Smooth muscle cell (in vitro differentiated cells): ENCODE data around the gene TYW1B. TPM values are rescaled to one million over a fixed set of nuclear protein-coding genes. Genes with fewer than 3 reads are reported as not detected.
"Not testable (repeated sequence)": the region's sequence is repeated elsewhere in the genome, so short reads cannot be mapped to it uniquely, and the experiment has no call there.

Experiments used
- DNase-seq: peaks from one replicate; lab custom pipeline; 2025; ENCODE audit not compliant: unreplicated experiment; lab: John Stamatoyannopoulos, UW
- H2AFZ ChIP-seq: fragments of 200-600 bp; sonication (generic); 2 replicates; pipeline ENCODE4 v1.6.0; 2016; ENCODE audit warnings: antibody characterized with exemption, low read depth, mild to moderate bottlenecking
- H3F3A ChIP-seq: fragments of 200-600 bp; sonication (generic); 2 replicates; pipeline ENCODE4 v1.6.0; 2017; ENCODE audit warnings: antibody characterized with exemption, low read depth
- H3K27ac ChIP-seq: fragments of 200-600 bp; sonication (generic); 2 replicates; pipeline ENCODE4 v1.5.1; 2016; ENCODE audit warnings: low read depth, mild to moderate bottlenecking
- H3K27me3 ChIP-seq: fragments of 200-600 bp; sonication (generic); 2 replicates; pipeline ENCODE4 v1.6.1; 2016; ENCODE audit warnings: low read depth, mild to moderate bottlenecking
- H3K36me3 ChIP-seq: fragments of 200-600 bp; sonication (generic); 2 replicates; pipeline ENCODE4 v1.5.1; 2016; ENCODE audit warnings: low read depth
- H3K4me1 ChIP-seq: fragments of 200-600 bp; sonication (generic); 2 replicates; pipeline ENCODE4 v1.5.1; 2016; ENCODE audit warnings: low read depth
- H3K4me2 ChIP-seq: fragments of 200-600 bp; sonication (generic); 2 replicates; pipeline ENCODE4 v1.6.0; 2016; ENCODE audit warnings: mild to moderate bottlenecking
- H3K4me3 ChIP-seq: fragments of 200-600 bp; sonication (generic); 2 replicates; pipeline ENCODE4 v1.5.1; 2016; ENCODE audit warnings: mild to moderate bottlenecking
- H3K79me2 ChIP-seq: fragments of 200-600 bp; sonication (generic); 2 replicates; pipeline ENCODE4 v1.6.0; 2016; ENCODE audit warnings: low read depth, mild to moderate bottlenecking
- H3K9ac ChIP-seq: fragments of 200-600 bp; sonication (generic); 2 replicates; pipeline ENCODE4 v1.6.0; 2016; ENCODE audit warnings: low read depth
- H3K9me3 ChIP-seq: fragments of 200-600 bp; sonication (generic); replicated peaks from 2 replicates; pipeline ENCODE4 v1.5.1; 2016; ENCODE audit warnings: low read depth
- H4K20me1 ChIP-seq: fragments of 200-600 bp; sonication (generic); 2 replicates; pipeline ENCODE4 v1.6.0; 2016; ENCODE audit warnings: low read depth
- CTCF ChIP-seq: fragments of 200-600 bp; sonication (generic); IDR thresholded peaks from 2 replicates; pipeline ENCODE4 v1.5.1; 2017; ENCODE audit warnings: borderline replicate concordance, mild to moderate bottlenecking, antibody characterized with exemption; ENCODE audit not compliant: insufficient read depth, poor library complexity, severe bottlenecking
- WGBS: methylation state at CpG from one replicate; pipeline ENCODE4 v1.1.7; 2016; ENCODE audit warnings: low lambda C conversion rate; 5-methylcytosine and 5-hydroxymethylcytosine counted together
- polyA plus RNA-seq: library from polyadenylated mRNA; unstranded; fragments of >200 nt; fragmentation: Nextera tagmentation; extraction: Ambion mirVana; gene quantifications from 2 replicates; pipeline ENCODE4 v1.2.1, GENCODE V29; 2016
- total RNA-seq: library from RNA; depleted of rRNA; stranded (reverse); fragments of >200 nt; gene quantifications from 2 replicates; pipeline ENCODE4 v1.2.3, GENCODE V29; 2014

Gene TYW1B
- total and polyA plus RNA-seq, 2 experiments from 2014 or later: 0.40 to 0.75 TPM

- Histone ChIP-seq H3K9me3 (no peaks in the 10 kb centered on the region), H3K4me3 (no peak overlapping the region), H3K4me1 (peaks cover 10% of the 10 kb centered on the region), H3K79me2 (no peaks in the 10 kb centered on the region), H3K27ac (peak overlapping the region; percentile 53), H3K4me2 (no peak overlapping the region), H4K20me1 (no peaks in the 10 kb centered on the region), H3K36me3 (no peaks in the 10 kb centered on the region), H3K27me3 (no peaks in the 10 kb centered on the region), H2AFZ (no peak overlapping the region), H3K9ac (no peak overlapping the region), H3F3A (no peaks in the 10 kb centered on the region)
- no peak for TF ChIP-seq CTCF
- no peak for DNase-seq
- WGBS: 99% methylated on average over 3 of the region's 3 CpGs
Observed at GRCh38 chr7:72704894-72705293, 123.1 kb downstream of the TYW1B start.

- H3F3A ChIP-seq, DNase-seq, H3K9ac ChIP-seq, H4K20me1 ChIP-seq, H3K36me3 ChIP-seq, H3K4me3 ChIP-seq, H3K4me2 ChIP-seq, H3K9me3 ChIP-seq, H3K79me2 ChIP-seq, H3K27ac ChIP-seq, H3K27me3 ChIP-seq, H2AFZ ChIP-seq: not testable (repeated sequence)
- WGBS: 91% methylated on average over 1 of the region's 1 CpG
- peaks cover 16% of the 10 kb centered on the region for H3K4me1 ChIP-seq
Observed at GRCh38 chr7:72700548-72700947, 127.5 kb downstream of the TYW1B start.

DNA sequence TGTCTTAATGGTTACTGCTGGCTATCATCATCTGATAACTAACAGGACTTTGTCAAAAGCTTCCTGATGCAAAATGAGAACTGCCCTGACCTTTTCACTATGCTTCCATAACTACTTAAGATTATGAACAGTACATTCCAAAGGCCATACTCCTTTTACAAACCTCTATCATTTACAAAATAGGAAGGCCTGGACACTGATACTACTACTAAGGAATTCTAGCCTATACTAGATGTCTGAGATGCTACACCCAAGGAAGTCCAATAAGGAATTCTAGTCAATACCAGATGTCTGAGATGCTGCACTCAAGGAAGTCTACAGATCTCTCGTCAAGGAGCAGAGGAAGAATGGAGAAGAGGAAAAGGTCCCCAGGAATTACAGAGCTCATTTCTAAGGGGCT, 130.9 kb downstream of the TYW1B start:
- H4K20me1 ChIP-seq, H3K4me3 ChIP-seq, H3K36me3 ChIP-seq, H3K9me3 ChIP-seq, H3F3A ChIP-seq, H3K4me1 ChIP-seq, H2AFZ ChIP-seq, H3K9ac ChIP-seq, H3K4me2 ChIP-seq, H3K27me3 ChIP-seq, H3K27ac ChIP-seq, DNase-seq, H3K79me2 ChIP-seq: not testable (repeated sequence)
- 59% methylated on average over 1 of the region's 1 CpG for WGBS

DNA sequence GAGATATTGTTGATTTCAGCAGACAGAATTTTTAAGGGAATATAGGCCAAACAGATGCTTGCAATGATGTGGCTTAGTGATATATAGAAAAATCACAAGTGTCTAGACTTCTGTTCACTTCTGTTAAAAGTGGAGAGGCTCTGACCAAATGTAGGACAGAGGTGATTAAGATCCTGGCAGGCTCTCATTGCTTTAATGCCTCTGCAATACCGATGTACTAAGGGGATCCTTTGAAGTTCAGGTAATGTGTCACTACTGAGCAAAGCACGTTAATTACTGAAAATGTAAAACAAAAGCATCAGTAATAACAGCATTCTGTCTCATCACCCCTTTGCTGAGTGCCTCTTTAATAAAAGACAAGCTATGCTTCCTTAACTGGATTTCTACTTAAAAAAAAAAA, 131.4 kb downstream of the TYW1B start:
- not testable (repeated sequence) for H2AFZ ChIP-seq, DNase-seq, H3K27ac ChIP-seq, H3K27me3 ChIP-seq, H3K79me2 ChIP-seq, H4K20me1 ChIP-seq, H3K4me3 ChIP-seq, H3K4me2 ChIP-seq, H3F3A ChIP-seq, H3K9me3 ChIP-seq, H3K36me3 ChIP-seq, H3K4me1 ChIP-seq, H3K9ac ChIP-seq
- 37% methylated on average over 2 of the region's 2 CpGs for WGBS

DNA sequence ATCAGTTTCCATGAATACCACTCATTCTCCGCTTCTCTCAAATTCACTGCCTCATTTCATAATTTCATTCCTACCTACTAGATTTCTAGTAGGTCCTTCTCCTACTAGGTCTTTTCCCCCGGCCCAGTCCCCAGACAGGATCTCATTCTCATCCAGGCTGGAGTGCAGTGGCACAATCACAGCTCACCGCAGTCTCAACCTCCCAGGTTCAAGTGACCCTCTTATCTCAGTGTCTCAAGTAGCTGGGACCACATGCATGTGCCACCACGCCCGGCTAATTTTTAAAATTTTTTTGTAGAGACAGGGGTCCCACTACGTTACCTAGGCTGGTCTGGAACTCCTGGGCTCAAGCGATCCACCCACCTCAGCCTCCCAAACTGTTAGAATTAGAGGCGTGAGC, 132.5 kb downstream of the TYW1B start:
- H3F3A ChIP-seq, H3K9ac ChIP-seq, H2AFZ ChIP-seq, H3K27ac ChIP-seq, H4K20me1 ChIP-seq, H3K9me3 ChIP-seq, DNase-seq, H3K4me3 ChIP-seq, H3K4me1 ChIP-seq, H3K4me2 ChIP-seq, H3K36me3 ChIP-seq, H3K27me3 ChIP-seq, H3K79me2 ChIP-seq: not testable (repeated sequence)
- WGBS: 95% methylated on average over 8 of the region's 8 CpGs

DNA sequence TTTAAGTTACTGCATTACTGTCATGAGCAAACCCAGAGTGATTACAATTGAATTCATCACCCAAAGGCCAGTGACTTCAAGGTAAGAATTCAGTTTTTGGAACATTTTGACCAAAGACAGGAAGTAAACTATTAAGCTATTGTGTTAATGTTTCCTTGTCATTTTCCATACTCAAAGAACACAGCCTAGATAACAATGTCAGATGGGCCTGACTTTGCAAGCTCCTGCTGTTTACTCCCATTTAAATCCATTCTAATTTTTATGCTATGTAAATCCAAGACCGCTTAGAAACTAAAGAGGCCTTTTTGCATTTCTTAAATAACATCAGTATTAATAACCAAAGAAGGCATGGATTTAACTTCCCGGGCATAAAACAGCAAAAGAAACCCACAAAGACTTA, 136.6 kb downstream of the TYW1B start:
- H3K4me3 ChIP-seq, H3K27me3 ChIP-seq, H3K4me1 ChIP-seq, H3K27ac ChIP-seq, H3K9ac ChIP-seq, DNase-seq, H3K79me2 ChIP-seq, H4K20me1 ChIP-seq, H3F3A ChIP-seq, H3K36me3 ChIP-seq, H2AFZ ChIP-seq, H3K9me3 ChIP-seq: not testable (repeated sequence)
- H3K4me2 ChIP-seq: peak overlapping the region; percentile 40
- WGBS: 69% methylated on average over 2 of the region's 2 CpGs

- H3K36me3 ChIP-seq, H2AFZ ChIP-seq, H3K9me3 ChIP-seq, H3K79me2 ChIP-seq, H3K4me2 ChIP-seq, H3K4me1 ChIP-seq, H3K9ac ChIP-seq, H3K4me3 ChIP-seq, H4K20me1 ChIP-seq, H3F3A ChIP-seq, H3K27ac ChIP-seq, DNase-seq, H3K27me3 ChIP-seq: not testable (repeated sequence)
- WGBS: 45% methylated on average over 2 of the region's 2 CpGs
Observed at GRCh38 chr7:72690177-72690576, 137.8 kb downstream of the TYW1B start.

DNA sequence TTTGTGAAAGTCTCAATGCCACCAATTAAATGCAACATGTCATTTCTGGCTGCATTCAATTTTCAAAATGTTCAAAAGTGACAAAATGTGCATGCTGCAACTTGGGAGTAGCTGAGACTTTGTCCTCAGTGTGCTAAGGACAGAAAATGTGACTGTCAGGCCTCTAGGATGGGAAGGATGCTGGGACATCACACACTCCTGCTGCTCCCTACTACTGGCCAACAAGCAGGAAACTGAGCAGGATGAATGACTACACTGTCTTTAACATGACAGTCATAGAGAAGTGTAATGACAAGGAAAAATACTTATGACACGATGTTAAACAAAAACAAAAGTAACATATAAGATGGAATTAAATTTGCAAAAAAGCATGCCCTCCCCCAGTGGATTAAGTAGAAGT, 138.7 kb downstream of the TYW1B start:
- H3K4me2 ChIP-seq, H3K36me3 ChIP-seq, H3K27ac ChIP-seq, H3K9me3 ChIP-seq, H3K4me3 ChIP-seq, H3K9ac ChIP-seq, H3K4me1 ChIP-seq, H4K20me1 ChIP-seq, H3F3A ChIP-seq, H3K27me3 ChIP-seq, H3K79me2 ChIP-seq, H2AFZ ChIP-seq, DNase-seq: not testable (repeated sequence)
- 80% methylated on average over 1 of the region's 1 CpG for WGBS
